ENCODE results near the gene ATP5ME. TPM values are rescaled to one million over a fixed set of nuclear protein-coding genes. Genes with fewer than 3 reads are reported as not detected.
"Not testable (repeated sequence)": the region's sequence is repeated elsewhere in the genome, so short reads cannot be mapped to it uniquely, and the experiment has no call there.

Gene ATP5ME
- total and polyA plus RNA-seq, 3 donors from 2014 or later: 123 to 299 (median 139) TPM

- Histone ChIP-seq H3K9me3 (no peaks in the 10 kb centered on the region), H3K27me3 (no peaks in the 10 kb centered on the region), H3K36me3 (ENCODE audit: low read depth, missing control alignments) (no peaks in the 10 kb centered on the region), H3K4me3 (peak overlapping the region; percentile 92 to 99), H3K27ac (peak overlapping the region; percentile 70 to 73), H3K4me1 (peaks cover 21% of the 10 kb centered on the region)
- 4 to 14% methylated on average over 14 to 55 of the region's 55 CpGs for WGBS, 2 donors
- intact Hi-C loops (cut with DNase I; ENCODE audit: low total_unique reads): no loop called here
- peak; percentile 46 for DNase-seq
- TF ChIP-seq POLR2A (IDR thresholded peaks at IDR 0.05): no peak
- TF ChIP-seq CTCF (IDR thresholded peaks at IDR 0.05): no peak
Observed at GRCh38 chr4:673349-674091, 556 bp downstream of the ATP5ME start.

DNA sequence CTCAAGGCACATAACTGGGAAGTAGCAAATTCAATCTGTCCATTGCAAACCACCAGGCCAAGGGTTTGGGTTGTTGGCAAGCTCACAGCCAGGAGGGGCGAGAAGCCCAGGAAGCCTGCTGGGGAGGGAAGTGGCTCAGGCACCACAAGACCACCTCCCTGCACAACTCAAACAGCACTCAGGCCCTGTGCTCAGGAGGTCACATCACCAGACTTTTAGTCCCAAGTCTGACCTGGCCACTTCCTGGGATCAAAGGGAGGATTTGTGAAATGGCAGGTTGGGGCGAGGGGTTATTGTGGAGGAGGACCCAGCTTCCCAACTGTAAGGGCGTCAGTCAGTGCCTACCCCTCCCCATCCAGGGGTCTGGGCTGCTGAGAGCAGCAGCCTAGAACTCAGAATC lies 2.3 kb downstream of the ATP5ME start:
- 90 to 100% methylated on average over 2 to 3 of the region's 3 CpGs for WGBS, 2 donors
- H3K9me3 ChIP-seq: no peaks in the 10 kb centered on the region
- no peak for TF ChIP-seq POLR2A (IDR thresholded peaks at IDR 0.05)
- TF ChIP-seq CTCF (IDR thresholded peaks at IDR 0.05): no peak
- DNase-seq: no peak
- no peaks in the 10 kb centered on the region for H3K36me3 ChIP-seq (ENCODE audit: low read depth, missing control alignments)
- H3K4me1 ChIP-seq: peaks cover 21% of the 10 kb centered on the region
- no peak overlapping the region for H3K27ac ChIP-seq
- intact Hi-C loops (cut with DNase I; ENCODE audit: low total_unique reads): no loop called here
- H3K27me3 ChIP-seq: no peaks in the 10 kb centered on the region
- no peak overlapping the region for H3K4me3 ChIP-seq

DNA sequence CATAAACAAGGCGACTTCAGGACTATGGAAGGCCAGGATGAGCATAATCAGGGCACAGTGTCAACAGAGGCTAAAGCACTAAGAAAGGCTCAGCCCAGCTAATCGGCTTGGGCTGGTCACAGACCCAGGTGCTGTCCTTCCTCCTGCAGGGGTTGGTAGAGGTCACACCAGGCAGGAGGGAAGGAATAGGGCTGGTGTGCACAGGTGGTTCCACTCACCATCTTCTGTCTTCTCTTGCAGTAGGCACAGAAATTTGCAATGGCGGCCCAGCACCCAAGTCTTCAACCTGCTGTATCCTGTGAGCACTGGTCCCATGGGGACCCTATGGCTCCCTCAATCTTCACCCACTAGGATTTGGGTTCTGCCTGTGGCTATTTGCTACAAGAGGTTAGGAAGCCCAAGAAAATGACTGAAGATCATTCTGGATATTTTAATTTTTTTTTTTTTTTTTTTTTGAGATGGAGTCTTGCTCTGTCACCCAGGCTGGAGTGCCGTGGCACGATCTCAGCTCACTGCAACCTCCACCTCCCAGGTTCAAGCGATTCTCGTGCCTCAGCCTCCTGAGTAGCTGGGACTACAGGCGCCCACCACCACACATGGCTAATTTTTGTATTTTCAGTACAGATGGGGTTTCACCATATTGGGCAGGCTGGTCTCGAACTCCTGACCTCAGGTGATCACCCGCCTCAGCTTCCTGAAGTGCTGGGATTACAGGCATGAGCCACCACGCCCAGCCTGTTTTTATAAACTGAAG lies 4.1 kb downstream of the ATP5ME start:
- H3K27me3 ChIP-seq; DNase-seq; H3K9me3 ChIP-seq; H3K4me3 ChIP-seq; H3K36me3 ChIP-seq (ENCODE audit: low read depth, missing control alignments); H3K4me1 ChIP-seq; H3K27ac ChIP-seq; intact Hi-C loops (cut with DNase I; ENCODE audit: low total_unique reads): not testable (repeated sequence)
- WGBS, 2 donors: 92 to 94% methylated on average over 11 of the region's 11 CpGs

DNA sequence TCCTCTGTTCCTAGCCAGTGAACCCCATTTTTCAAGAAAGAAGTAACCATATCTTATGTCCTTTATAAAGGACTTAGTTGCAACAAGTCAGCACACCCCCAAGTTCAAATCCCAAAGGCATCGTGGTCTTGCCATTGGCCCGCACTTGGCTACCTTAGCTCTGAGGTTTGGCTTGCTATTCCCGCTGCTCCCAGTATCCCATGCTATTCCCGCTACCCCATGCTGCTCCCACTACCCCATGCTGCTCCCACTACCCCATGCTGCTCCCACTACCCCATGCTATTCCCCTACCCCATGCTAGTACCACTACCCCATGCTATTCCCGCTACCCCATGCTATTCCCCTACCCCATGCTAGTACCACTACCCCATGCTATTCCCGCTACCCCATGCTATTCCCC lies 5.9 kb downstream of the ATP5ME start:
- WGBS, 2 donors: 93 to 96% methylated on average over 6 of the region's 6 CpGs
- H3K36me3 ChIP-seq (ENCODE audit: low read depth, missing control alignments); H3K4me3 ChIP-seq; H3K4me1 ChIP-seq; H3K27me3 ChIP-seq; intact Hi-C loops (cut with DNase I; ENCODE audit: low total_unique reads); H3K9me3 ChIP-seq; H3K27ac ChIP-seq; DNase-seq: not testable (repeated sequence)

DNA sequence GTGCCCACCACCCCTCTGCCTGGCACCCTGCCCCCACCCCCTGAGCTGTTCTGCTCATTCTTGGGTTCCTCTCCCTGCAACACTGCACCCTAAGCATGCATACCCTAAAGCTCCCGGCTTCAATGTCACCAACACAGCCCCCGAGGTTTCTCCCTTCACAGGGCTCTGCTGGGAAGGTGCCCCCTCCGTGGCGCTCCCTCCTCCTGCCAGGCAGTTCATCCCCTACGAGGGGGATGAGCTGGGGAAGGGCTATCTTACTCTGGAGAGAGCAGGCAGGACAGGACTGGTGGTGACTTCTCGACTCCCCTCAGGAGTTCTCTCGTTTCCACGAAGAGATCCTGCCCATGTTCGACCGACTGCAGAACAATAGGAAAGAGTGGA lies 6.5 kb downstream of the ATP5ME start:
- Histone ChIP-seq H3K4me1 (peaks cover 5% of the 10 kb centered on the region), H3K9me3 (no peaks in the 10 kb centered on the region), H3K27ac (no peak overlapping the region), H3K4me3 (no peak overlapping the region), H3K36me3 (ENCODE audit: low read depth, missing control alignments) (no peaks in the 10 kb centered on the region), H3K27me3 (no peaks in the 10 kb centered on the region)
- TF ChIP-seq CTCF (IDR thresholded peaks at IDR 0.05) (no peak), POLR2A (IDR thresholded peaks at IDR 0.05) (no peak)
- no peak for DNase-seq
- intact Hi-C loops (cut with DNase I; ENCODE audit: low total_unique reads): no loop called here
- 67 to 72% methylated on average over 8 to 10 of the region's 10 CpGs for WGBS, 2 donors
